ENCODE data around the gene TIMM13. TPM values are rescaled to one million over a fixed set of nuclear protein-coding genes. Genes with fewer than 3 reads are reported as not detected.

TIMM13 gene
- polyA plus RNA-seq, 1 donor = 91.2 TPM

DNA sequence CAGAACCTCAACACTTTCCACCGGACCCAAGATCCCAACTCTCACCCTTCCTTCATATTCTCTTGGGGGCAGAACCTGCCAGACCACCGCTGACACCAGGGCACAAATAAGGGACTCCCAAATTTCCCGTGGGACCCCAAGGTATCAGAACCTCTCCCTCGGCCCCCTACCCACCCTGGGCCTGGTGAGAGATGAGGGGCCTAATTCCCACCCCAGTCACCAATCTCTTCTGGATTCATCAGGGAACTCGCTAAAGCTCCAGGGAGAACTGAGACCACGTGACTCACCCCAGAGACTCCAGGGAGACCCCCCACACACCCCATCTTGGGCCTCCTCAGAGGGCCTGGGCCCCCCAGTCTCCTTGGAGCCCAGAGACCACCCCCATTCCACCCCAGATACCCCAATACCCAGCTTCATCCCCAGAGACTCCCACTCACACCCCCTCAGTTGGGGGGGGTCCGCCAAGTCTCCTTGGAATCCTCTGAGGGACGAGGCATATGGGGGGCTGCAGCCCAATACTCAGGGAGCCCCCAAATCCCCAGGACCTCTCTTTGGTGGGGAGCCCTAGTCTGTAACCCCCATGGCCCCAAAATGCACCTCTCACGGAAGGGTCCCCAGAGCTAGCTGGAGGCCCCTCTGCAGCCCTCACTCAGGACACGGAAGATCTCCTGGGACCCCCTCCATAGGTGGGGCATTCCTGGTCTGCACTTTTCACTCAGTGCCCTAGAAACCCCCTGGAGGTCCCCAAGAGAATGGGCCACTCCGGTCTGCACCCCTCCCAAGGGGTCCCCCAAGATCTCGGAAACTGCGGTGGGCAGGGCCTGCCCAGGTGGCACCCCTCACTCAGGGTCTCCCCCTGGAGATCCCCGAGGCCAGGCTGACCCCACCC, 27.8 kb upstream of the TIMM13 start:
- Histone ChIP-seq H3K36me3 (ENCODE audit: control insufficient read depth, insufficient read depth, low read length) (peaks cover 3% of the 10 kb centered on the region), H3K4me1 (ENCODE audit: control insufficient read depth, insufficient read depth, low read length) (peaks cover 10% of the 10 kb centered on the region), H3K4me3 (ENCODE audit: low read length) (peak overlapping the region; percentile 98), H3K27ac (ENCODE audit: low read length) (no peak overlapping the region), H3K9me3 (ENCODE audit: control insufficient read depth, low read depth, low read length) (peaks cover 6% of the 10 kb centered on the region), H3K27me3 (ENCODE audit: control insufficient read depth, insufficient read depth, low read length) (no peaks in the 10 kb centered on the region)
- no peak for DNase-seq
- WGBS (ENCODE audit: insufficient coverage, low lambda C conversion rate) = no CpG with 5 or more reads among the region's 14 CpGs

DNA sequence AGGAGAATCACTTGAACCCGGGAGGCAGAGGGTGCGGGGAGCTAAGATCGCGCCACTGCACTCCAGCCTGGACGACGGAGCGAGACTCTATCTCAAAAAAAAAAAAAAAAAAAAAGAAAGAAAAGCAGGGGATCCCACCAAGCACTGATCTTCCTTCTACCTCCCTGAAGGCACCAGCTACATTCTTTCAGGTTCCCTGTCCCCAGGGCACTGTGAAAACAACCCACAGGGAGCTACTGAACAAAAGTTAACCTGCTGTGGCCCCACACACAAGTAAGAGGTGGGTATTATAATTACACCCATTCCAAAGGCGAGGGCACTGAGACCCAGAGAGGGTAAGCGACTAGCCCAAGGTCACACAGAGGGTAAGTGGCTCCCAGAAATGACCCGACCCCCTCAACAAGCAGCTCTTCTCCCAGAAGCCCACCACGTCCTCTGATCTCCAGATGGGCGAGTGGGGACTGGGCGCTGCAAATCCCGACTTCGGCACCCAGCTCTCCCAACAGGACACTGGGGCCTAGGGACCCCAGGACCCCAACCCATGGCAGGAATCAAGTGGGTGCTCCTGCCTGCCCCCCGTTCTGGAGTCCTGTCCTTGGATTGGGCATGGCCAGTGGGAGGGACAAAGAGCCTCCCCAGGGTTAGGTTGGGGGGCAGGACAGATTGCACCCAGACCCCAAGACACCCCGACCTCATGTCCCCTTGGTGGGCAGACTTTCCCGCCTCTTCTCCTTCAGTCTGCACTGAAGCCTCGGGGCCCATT, 27.0 kb upstream of the TIMM13 start:
- Histone ChIP-seq H3K27me3 (ENCODE audit: control insufficient read depth, insufficient read depth, low read length) (no peaks in the 10 kb centered on the region), H3K27ac (ENCODE audit: low read length) (no peak overlapping the region), H3K4me1 (ENCODE audit: control insufficient read depth, insufficient read depth, low read length) (peaks cover 10% of the 10 kb centered on the region), H3K4me3 (ENCODE audit: low read length) (no peak overlapping the region), H3K36me3 (ENCODE audit: control insufficient read depth, insufficient read depth, low read length) (peaks cover 3% of the 10 kb centered on the region), H3K9me3 (ENCODE audit: control insufficient read depth, low read depth, low read length) (peaks cover 6% of the 10 kb centered on the region)
- WGBS (ENCODE audit: insufficient coverage, low lambda C conversion rate) = no CpG with 5 or more reads among the region's 19 CpGs
- DNase-seq = no peak

DNA sequence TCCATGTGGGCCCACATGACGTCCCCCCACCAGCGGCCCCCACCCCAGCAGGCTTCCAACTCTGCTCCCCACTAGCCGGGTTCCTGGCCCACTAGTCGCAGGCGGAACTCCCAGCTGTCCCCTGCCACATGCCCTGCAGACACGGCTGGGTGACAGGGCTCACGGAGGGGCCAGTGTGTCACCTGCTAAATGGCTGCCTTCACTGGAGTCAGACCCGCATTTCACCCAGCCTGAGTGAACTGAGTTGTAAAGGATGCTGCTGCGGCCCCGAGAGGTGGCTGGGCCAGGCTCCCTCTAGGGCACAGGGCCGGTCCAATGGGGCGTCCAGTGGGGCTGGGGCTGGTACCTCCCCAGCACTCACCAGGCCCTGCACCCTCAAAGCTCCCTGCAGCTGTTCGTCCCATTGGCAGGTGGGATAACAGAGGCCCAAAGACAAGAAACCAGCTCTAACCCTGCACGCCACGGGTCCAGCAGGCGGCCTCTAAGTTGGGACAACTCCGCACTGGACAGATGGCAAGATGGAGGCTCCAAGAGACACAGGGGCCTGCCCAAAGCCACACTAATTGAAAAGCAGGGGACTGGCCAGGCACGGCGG, 26.1 kb upstream of the TIMM13 start:
- no peak for DNase-seq
- Histone ChIP-seq H3K4me3 (ENCODE audit: low read length) (no peak overlapping the region), H3K4me1 (ENCODE audit: control insufficient read depth, insufficient read depth, low read length) (peaks cover 10% of the 10 kb centered on the region), H3K9me3 (ENCODE audit: control insufficient read depth, low read depth, low read length) (peaks cover 6% of the 10 kb centered on the region), H3K27me3 (ENCODE audit: control insufficient read depth, insufficient read depth, low read length) (no peaks in the 10 kb centered on the region), H3K36me3 (ENCODE audit: control insufficient read depth, insufficient read depth, low read length) (peaks cover 5% of the 10 kb centered on the region), H3K27ac (ENCODE audit: low read length) (no peak overlapping the region)
- no CpG with 5 or more reads among the region's 19 CpGs for WGBS (ENCODE audit: insufficient coverage, low lambda C conversion rate)

DNA sequence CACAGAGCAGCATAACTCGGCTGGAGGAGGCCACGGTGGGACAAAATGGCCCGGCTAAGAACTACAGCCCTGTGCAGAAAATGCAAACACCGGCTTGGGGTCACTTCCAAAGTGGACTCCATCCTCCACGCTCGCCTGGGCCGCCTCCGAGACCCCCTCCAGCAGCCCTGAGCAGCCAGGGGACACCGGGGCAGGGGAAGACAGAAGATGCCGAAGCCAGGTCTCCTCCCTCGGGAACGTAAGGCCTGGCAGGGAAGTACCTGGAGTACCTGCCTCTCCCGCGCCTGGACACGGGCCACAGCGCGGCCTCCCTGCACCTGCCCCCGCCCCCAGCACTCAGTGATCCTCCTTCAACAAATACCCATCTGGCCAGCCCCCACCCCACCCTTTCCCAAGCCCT, 24.4 kb upstream of the TIMM13 start:
- H3K9me3 ChIP-seq (ENCODE audit: control insufficient read depth, low read depth, low read length) = peaks cover 6% of the 10 kb centered on the region
- H3K27me3 ChIP-seq (ENCODE audit: control insufficient read depth, insufficient read depth, low read length) = no peaks in the 10 kb centered on the region
- H3K36me3 ChIP-seq (ENCODE audit: control insufficient read depth, insufficient read depth, low read length) = peaks cover 5% of the 10 kb centered on the region
- peaks cover 6% of the 10 kb centered on the region for H3K4me1 ChIP-seq (ENCODE audit: control insufficient read depth, insufficient read depth, low read length)
- H3K27ac ChIP-seq (ENCODE audit: low read length) = no peak overlapping the region
- H3K4me3 ChIP-seq (ENCODE audit: low read length) = no peak overlapping the region
- WGBS (ENCODE audit: insufficient coverage, low lambda C conversion rate) = no CpG with 5 or more reads among the region's 18 CpGs
- no peak for DNase-seq

DNA sequence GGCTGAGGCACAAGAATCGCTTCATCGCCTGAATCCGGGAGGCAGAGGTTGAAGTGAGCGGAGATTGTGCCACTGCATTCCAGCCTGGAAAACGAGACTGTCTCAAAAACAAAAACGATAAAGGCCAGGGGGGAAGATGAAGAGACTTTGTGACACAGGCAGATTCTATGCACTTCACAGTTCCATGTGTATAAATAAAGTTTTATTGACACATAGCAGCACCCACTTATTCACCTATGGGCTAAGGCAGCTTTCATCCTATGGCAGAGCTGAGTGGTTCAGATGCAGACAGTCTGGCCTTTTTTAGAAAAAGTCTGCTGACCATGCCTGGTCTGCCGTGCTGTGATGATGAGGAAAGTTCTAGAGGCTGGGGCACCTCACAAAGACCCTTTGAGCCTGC, 23.8 kb upstream of the TIMM13 start:
- no peak overlapping the region for H3K27ac ChIP-seq (ENCODE audit: low read length)
- H3K27me3 ChIP-seq (ENCODE audit: control insufficient read depth, insufficient read depth, low read length) = no peaks in the 10 kb centered on the region
- DNase-seq = no peak
- peaks cover 11% of the 10 kb centered on the region for H3K4me1 ChIP-seq (ENCODE audit: control insufficient read depth, insufficient read depth, low read length)
- H3K4me3 ChIP-seq (ENCODE audit: low read length) = no peak overlapping the region
- WGBS (ENCODE audit: insufficient coverage, low lambda C conversion rate) = 96% methylated on average over 6 of the region's 7 CpGs
- H3K9me3 ChIP-seq (ENCODE audit: control insufficient read depth, low read depth, low read length) = peaks cover 6% of the 10 kb centered on the region
- peaks cover 5% of the 10 kb centered on the region for H3K36me3 ChIP-seq (ENCODE audit: control insufficient read depth, insufficient read depth, low read length)

DNA sequence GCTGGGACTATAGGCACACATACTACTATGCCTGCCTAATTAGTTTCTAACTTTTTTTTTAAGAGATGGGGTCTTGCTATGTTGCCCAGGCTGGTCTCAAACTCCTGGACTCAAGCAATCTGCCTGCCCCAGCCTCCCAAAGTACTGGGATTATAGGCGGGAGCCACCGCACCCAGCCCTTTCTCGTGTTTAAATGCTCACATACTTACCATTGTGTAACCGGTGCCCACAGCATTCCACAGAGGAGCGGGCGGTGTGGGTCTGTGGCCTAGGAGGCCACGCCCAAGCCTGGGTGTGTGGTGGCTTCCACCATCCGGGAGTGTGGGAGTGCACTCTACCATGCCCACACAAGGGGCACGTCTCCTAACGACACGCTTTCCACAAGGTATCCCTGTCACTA, 21.6 kb upstream of the TIMM13 start:
- H3K27ac ChIP-seq (ENCODE audit: low read length) = no peak overlapping the region
- peaks cover 4% of the 10 kb centered on the region for H3K4me1 ChIP-seq (ENCODE audit: control insufficient read depth, insufficient read depth, low read length)
- H3K27me3 ChIP-seq (ENCODE audit: control insufficient read depth, insufficient read depth, low read length) = no peaks in the 10 kb centered on the region
- H3K36me3 ChIP-seq (ENCODE audit: control insufficient read depth, insufficient read depth, low read length) = peaks cover 8% of the 10 kb centered on the region
- WGBS (ENCODE audit: insufficient coverage, low lambda C conversion rate) = 100% methylated on average over 1 of the region's 11 CpGs
- DNase-seq = no peak
- no peaks in the 10 kb centered on the region for H3K9me3 ChIP-seq (ENCODE audit: control insufficient read depth, low read depth, low read length)
- H3K4me3 ChIP-seq (ENCODE audit: low read length) = no peak overlapping the region

DNA sequence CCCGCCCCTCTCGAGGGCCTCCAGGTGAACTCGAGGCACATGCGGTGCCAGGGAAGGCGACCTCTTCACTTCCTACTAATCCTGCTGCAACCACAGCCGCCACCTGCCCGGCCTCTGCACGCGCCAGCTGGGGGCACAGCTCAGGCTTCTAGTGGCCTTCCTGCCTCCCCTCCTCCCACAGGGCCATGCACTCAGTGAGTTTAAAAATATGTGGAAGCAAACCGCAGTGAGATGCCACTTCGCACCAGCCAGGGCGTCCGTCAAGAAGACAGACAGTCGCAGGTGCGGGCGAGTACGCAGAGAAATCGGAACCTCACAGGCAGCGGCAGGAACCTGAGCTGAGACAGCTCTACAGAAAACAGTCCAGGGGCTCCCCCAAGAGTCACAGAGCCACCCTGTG, 19.0 kb upstream of the TIMM13 start:
- Histone ChIP-seq H3K4me1 (ENCODE audit: control insufficient read depth, insufficient read depth, low read length) (peaks cover 4% of the 10 kb centered on the region), H3K27ac (ENCODE audit: low read length) (no peak overlapping the region), H3K27me3 (ENCODE audit: control insufficient read depth, insufficient read depth, low read length) (no peaks in the 10 kb centered on the region), H3K4me3 (ENCODE audit: low read length) (no peak overlapping the region), H3K9me3 (ENCODE audit: control insufficient read depth, low read depth, low read length) (no peaks in the 10 kb centered on the region), H3K36me3 (ENCODE audit: control insufficient read depth, insufficient read depth, low read length) (peaks cover 26% of the 10 kb centered on the region)
- peak in 1 of 2 donors; percentile 34 for DNase-seq
- WGBS (ENCODE audit: insufficient coverage, low lambda C conversion rate) = no CpG with 5 or more reads among the region's 19 CpGs

DNA sequence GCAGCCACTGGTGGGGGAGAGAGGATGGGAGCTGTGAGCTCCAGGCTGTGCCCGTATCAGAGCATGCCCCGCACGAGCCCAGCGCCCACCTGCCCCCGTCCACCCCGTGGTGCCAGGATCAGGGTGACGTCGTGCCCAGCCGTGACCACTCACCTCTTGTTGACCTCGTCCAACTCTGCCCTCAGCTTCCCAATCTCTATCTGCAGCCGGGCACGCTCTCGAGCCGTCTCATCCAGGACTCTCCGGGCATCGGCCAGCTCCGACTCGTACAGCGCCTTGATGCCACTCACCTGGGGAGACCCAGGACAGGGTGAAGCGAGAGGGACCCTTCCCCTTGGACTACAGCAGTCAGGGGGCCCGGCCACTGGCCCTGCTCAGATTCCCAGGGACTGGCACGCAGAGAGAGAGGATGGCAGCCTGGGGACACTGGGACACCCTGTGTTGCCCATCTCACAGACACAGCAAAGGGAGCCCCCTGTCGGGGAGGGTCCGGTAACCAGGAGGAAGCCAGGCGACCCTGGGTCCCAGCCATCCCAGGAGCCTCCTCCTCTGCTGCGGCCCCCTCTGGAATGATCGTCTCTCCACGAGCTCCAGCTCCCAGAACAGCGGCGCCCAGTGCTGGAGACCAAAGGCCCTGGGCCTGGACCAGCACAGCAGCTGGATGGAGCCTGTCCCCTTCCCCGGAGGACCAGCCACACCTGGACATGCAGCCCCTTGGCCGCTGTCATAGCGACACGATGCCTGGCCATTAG, 17.0 kb upstream of the TIMM13 start:
- Histone ChIP-seq H3K36me3 (ENCODE audit: control insufficient read depth, insufficient read depth, low read length) (peaks cover 27% of the 10 kb centered on the region), H3K4me1 (ENCODE audit: control insufficient read depth, insufficient read depth, low read length) (peaks cover 4% of the 10 kb centered on the region), H3K27me3 (ENCODE audit: control insufficient read depth, insufficient read depth, low read length) (no peaks in the 10 kb centered on the region), H3K4me3 (ENCODE audit: low read length) (no peak overlapping the region), H3K9me3 (ENCODE audit: control insufficient read depth, low read depth, low read length) (no peaks in the 10 kb centered on the region), H3K27ac (ENCODE audit: low read length) (no peak overlapping the region)
- DNase-seq = no peak
- no CpG with 5 or more reads among the region's 34 CpGs for WGBS (ENCODE audit: insufficient coverage, low lambda C conversion rate)

DNA sequence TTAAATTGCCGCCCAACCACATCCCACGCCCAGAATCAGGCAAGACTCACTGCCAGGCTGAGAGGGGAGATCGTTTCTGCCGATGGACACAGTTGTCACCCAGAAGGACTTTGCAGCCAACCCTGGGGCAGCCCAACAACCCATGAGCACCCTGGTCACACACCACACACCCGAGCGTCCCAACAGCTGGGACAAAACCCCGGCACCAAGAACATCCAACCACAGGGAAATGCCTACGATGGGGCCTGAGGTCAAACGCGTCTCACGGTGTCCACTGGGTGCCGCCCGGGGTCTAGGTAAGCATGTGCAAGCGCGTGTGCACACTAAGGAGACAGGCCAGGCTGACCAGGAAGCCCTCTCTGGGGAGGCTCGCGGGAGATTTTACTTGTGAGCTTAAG, 16.4 kb upstream of the TIMM13 start:
- no peak for DNase-seq
- no CpG with 5 or more reads among the region's 17 CpGs for WGBS (ENCODE audit: insufficient coverage, low lambda C conversion rate)
- Histone ChIP-seq H3K4me1 (ENCODE audit: control insufficient read depth, insufficient read depth, low read length) (peaks cover 4% of the 10 kb centered on the region), H3K9me3 (ENCODE audit: control insufficient read depth, low read depth, low read length) (no peaks in the 10 kb centered on the region), H3K27ac (ENCODE audit: low read length) (no peak overlapping the region), H3K4me3 (ENCODE audit: low read length) (no peak overlapping the region), H3K36me3 (ENCODE audit: control insufficient read depth, insufficient read depth, low read length) (peaks cover 28% of the 10 kb centered on the region), H3K27me3 (ENCODE audit: control insufficient read depth, insufficient read depth, low read length) (no peaks in the 10 kb centered on the region)

Data from large intestine (tissue), 3 donors.